ENCODE measurements around the gene FAAH.

GRCh38 chr1:46440478-46440877, 46.4 kb downstream of the FAAH start:
- TF ChIP-seq GATA2 (IDR thresholded peaks at IDR 0.05; ENCODE audit: low read depth, low read length) (no peak), GATA3 (IDR thresholded peaks at IDR 0.05; ENCODE audit: low read depth, low read length) (no peak)

Data from SH-SY5Y (cell line).